Activated CD4-positive, alpha-beta T cell treated with anti-CD3 and anti-CD28 coated beads, Interleukin-10, Interleukin-2, amounts not matched to agents 100 ng/mL and 50 ng/mL, durations not matched to agents 16 hours and 8 hours (primary cell): ENCODE data around the gene NKX2-4.

Experiments
- DNase-seq: peaks from one replicate; pipeline ENCODE4 v3.0.0-alpha.2; 2020

Gene NKX2-4

DNA sequence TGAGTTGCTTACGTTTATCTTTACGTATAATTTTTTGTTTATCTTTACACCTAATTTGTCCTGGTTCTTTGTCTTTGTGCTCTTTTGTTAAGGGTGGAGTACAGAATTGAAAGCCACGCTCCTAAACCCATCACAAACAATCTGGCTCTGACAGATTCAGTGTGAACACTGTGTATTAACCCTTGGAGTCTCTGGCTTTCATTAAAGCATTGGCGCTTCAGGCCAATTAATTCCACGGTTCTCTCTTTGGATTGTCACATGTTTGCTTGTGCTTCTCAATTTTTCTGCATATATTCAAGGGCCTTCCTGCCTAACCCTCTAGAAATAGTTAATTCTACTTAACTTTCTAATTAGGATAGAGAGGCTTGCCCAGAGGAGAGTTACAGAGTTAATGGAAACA is 38.6 kb downstream of the NKX2-4 start:
- no peak for DNase-seq

DNA sequence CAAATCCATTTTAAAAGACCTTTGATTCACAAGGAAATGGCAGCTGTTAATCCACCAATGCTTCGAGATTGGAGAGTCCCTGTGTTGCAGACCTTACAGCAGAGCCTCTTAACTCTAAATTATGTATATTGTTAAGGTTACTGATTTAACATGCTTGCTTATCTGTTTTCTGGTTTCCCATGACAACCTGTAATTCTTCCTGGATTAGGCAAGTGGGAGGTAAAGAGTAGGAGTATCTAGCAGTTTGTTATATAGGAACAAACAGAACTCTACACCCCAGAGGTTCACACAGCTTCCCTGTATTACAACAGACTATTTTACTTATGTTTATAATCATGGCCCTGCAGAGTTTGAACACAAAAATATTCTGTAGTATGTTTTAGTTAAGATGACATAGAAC is 39.5 kb downstream of the NKX2-4 start:
- no peak for DNase-seq

DNA sequence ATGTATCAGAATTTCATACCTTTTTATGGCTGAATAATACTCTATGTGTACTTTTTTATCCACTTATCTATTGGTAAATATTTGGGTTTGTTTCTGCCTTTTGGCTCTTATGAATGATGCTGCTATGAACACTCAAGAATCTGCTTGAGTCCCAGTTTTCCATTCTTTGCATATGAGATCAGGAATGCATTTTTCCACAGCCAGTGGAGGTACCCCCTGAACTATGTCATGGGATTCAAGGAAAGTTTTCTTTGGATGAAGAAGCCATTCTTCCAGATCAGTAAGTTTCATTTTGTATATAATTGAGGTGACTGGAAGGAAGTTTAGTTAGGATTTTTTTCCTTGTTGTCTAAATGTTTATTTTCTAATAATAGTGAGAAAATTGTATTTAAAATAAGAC is 40.9 kb downstream of the NKX2-4 start:
- no peak for DNase-seq

DNA sequence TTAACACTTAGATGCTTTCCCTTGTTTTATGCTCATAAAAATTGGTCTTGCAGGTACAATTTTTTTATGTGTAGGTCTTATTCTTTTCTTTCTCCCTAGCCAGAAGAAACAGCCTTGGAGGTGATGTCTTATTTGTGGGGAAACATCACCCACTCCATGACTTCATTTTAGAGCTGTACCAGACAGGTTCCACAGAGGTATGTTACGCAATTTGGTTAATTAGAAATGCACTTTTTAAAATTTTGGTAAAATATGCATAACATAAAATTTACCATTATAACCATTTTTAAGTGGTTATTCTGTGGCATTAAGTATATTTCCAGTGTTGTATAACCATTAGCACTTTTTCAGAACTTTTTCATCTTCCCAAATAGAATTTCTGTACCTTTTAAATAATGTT is 41.3 kb downstream of the NKX2-4 start:
- no peak for DNase-seq

DNA sequence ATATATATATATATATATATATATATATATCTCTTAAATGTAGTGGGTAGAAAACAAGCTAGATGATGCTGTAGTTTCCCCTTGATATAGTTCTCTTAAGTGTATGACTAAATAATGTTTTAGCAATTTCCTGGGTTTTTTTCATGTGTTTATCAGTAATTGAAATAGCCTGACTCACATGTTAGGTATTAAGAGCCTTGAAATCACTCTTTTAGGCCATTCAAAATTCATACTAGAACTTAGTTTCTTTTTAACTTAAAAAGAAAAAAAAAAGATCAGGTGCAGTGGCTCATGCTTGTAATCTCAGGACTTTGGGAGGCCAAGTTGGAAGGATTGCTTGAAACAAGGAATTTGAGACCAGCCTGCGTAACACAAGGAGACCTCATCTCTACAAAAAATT is 44.1 kb downstream of the NKX2-4 start:
- no peak for DNase-seq

DNA sequence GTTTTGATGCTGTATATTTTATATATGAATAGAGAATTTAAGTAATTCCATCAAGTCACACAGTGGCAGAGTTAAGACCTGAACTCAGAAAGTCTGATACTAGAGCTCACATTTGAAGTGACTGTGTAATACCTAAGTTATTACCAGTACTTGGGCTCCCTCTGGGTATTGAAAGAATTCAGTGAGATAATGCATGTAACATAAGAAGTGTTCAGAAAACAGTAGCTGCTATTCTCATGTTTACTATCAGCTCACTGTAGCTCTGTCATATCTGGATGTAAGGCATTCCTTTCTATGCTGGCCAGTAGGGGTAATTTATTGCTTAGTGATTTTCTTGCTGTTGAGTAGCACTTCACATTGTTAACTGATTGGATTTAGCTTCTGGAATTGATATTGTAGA is 44.6 kb downstream of the NKX2-4 start:
- DNase-seq: no peak
